HG03354 (cell line): ENCODE results near the gene BTN1A1.

Source experiments
- ATAC-seq: cut with Tn5 transposase; IDR thresholded peaks from one replicate; pipeline ENCODE4 v1.9.1; 2021; ENCODE audit warnings: mild to moderate bottlenecking; ENCODE audit not compliant: unreplicated experiment, poor library complexity, severe bottlenecking

BTN1A1 gene

DNA sequence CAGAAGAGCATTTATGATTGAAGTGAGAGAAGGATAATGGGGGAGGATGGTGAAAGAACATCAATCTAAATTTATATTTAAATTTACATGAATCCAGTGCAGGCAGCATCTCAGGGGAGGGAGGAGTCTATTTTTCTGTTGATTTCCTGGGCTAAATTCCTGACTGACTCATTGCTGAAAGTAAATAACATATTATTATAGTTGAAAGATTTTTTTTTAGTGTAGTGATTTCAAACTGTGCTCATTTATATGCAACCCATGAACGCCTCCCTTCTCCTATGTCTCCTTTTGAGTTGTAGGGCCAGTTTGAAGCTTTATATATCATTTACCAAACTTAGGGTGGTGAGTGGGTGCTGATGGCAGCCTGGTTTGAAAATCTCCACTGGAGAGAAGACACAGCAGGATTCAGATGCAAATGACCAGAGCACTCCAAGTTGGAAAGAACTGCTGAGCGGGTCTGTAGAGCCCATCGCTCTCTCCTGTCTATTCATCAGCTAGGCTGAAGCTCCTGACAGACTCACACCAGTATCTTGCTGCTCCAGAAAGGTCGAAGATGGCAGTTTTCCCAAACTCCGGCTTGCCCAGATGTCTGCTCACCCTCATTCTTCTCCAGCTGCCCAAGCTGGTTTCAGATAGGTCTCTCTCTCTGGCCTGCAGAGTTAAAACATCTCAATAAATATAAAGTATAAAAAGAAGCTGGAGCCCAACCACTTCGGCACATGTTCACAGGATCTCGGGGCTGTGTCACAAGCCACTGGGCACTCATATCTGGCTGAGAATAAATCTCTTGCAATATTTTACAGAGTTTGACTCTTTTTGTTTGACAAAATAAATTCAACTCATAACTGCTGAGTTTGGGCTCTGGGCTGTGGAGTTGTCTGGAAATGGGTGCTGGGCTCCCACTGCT, 24.0 kb upstream of the BTN1A1 start:
- ATAC-seq: no peak

DNA sequence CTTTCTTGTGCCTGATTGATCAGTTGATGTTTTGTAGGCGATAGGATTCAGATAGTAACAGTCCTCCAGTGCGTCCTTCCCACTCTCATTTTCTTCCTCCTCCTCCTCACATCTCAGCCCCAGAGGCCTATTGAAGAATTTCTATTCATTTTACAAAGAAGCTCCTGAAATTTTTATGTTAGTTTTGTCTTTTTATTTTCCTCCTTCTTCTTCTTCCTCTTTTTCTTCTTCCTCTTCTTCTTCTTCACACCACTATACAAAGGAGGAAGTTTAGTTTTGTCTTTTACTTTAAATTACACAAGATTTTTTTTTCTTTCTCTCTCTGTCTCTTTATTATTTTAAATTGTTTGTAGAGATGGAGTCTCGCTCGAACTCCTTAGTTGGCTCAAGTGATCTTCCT, 23.2 kb upstream of the BTN1A1 start:
- ATAC-seq: no peak

DNA sequence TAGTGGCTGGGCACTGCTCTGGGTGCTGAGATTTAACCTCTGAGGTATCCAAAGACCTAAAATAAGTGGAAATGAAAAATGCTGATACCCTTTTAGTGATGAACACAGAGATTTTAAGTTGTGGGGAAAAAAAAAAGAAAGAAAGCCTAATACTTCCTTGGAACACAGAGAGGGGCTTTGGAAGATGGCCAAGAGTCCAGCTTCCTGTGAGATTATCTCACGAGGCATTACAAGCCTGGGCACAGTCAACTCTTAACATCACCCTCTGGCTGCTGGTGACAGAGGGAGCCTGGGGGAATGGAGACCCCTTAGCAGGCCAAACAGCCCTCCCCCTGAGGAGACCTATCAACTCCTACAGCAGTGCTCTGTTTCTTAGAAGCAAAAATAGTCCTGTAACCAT, 22.7 kb upstream of the BTN1A1 start:
- no peak for ATAC-seq

DNA sequence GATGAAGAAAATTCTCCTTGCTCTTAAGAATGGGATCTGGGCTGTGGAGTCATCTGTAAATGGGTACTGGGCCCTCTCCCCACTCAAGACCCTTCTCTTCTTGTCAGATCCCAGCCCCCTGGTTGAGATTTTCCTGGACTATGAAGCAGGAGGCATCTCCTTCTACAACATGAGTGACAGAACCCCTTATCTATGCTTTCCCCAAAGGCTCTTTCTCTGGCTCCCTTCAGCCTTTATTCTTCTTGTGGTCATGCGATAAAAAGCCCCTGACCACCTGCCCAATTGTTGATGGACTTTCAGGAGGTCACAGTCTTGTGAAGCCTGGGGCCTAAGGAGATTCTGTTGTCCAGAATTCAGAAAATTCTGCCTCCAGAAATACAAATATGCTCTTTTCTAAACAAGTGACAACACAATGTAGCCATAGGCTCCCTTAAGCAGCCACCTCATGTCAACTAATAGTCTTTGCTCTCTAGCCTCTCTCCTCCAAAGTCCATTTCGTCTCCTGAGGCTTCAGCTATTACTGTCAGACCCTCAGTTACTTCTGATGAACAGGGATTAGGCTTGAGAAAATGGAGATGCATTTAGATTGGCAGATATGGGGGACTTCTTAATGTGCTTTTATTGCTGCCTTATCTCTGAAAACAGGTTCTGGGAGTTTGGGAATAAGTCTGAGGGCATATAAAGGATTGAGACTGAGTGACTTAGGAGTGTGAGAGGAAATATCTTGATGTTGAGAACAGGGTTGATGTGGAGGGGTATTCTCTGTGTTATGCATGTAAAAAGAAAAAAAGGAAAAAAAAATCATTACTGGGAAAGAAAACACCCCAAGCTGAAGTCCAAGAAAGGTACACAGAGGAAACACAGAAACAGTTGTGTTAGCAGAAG, 21.8 kb upstream of the BTN1A1 start:
- ATAC-seq: no peak

DNA sequence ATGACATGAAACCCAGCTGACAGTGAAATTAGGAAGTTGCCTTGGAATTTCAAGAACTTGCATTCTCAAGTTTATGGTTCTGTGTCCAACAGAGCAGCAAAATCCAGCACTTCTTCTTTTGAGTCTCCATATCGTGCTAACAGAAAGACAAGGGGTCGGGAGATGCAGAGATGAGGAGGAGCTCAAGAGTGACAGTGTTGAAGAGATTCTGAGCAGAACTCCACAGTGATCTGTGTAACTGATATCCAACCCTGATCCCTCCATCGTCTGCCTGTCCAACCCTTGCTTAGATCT, 21.2 kb upstream of the BTN1A1 start:
- no peak for ATAC-seq

DNA sequence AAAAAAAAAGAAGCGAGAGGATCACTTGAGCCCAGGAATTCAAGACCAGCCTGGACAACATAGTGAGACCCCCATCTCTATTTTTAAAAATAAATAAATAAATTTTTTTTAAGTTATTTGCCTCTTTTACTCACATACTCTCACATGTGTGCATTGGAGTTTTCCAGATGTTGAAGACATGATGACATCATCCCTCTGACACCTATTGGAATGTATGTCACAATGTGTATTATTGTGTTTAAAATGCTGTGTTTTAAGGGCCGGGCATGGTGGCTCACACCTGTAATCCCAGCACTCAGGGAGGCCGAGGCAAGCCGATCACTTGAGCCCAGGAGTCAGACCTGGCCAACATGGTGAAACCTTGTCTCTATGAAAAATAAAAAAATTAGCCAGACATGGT, 17.8 kb upstream of the BTN1A1 start:
- no peak for ATAC-seq

DNA sequence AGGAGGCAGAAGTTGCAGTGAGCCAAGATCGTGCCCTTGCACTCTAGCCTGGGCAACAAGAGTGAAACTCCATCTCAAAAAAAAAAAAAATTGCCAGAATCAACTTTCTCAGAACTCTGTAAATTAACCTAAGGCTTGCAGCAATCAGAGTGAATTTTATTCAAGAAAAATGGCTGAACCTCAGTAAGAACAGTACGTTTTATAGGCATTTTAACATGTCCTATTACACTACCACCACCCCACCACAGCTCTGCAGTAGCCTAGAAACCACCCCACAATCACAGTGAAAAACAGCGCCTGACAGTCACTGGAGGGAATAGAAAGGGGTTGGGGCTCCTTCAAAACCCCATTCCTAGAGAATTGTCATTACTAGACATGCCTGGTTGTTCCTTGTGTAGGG, 16.4 kb upstream of the BTN1A1 start:
- ATAC-seq: no peak

DNA sequence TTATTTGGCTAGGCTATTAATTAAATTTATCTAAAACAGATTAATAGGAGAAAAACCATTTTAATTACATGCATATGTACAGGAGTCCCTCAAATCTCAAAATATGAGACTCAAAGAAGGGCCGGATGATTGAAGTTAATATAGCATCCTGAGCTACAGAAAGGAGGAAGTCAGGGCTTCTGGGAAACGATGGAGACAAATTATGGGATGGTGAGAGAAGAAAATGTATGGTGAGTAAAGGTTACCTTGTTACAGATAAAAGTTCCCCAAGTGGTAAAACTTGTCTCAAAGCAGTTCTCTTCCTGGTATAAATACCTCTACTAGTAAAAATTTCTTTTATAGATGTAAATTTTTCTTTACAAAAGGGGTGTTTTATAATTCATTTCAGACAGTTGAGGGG, 15.9 kb upstream of the BTN1A1 start:
- no peak for ATAC-seq

DNA sequence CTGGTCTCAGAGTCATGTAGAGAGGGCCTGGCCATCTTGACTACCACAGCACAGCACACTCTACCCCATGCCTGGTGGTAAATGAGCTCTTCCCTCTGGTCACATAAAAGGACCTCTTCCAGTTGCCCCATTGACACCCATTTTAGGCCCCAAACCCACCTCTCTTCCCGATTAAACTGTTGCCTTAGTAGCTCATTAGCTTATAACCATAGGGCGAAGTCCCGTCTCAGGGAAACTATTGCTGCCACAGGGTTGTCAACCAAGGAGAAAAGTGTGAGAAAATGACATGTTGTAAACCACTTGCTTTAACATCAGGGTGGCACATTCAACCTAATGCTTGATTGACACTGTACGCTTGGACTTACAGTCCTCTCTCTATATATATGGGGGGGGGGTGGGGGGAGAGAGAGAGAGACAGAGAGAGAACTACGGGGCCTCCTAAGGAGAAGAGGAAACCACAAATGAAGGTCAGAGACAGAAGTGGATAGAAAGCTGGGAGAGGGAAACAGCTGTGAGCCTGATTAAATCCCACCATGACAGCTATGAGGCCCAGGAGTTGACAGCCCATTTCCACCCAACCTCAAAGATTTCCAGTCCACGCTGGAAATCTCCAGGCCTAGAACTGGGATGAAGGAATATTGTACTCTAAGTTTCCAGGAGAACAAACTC, 14.9 kb upstream of the BTN1A1 start:
- no peak for ATAC-seq

DNA sequence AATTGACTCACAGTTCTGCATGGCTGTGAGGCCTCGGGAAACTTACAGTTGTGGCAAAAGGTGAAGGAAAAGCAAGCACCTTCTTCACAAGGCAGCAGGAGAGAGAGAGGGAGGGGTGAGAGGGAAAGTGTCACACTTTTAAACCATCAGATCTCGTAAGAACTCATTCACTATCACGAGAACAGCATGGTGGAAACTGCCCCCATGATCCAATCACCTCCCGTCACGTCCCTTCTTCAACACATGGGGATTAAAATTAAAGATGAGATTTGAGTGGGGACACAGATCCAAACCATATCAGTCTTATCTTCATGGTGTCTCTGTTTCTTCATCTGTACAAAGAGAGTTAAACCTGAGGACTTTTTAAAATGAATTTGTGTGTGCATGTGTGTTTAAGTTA, 13.7 kb upstream of the BTN1A1 start:
- ATAC-seq: no peak

DNA sequence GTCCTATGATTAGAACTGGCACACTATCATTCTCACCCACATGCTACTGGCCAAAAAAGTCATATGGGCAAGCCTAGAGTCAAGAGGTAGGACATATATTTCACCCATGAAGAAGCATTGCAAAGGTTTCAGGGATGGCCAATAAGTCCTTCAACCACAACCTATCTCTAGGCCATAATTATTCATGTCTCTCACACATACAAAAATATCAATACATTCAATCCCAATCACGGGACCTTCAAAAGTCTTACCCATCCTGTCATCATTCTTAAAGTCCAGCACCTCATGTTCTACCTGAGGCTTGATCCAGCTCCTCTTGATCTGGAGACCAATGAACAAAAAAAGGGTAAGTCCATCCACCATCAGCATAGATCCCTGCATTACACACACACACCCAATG, 12.6 kb upstream of the BTN1A1 start:
- ATAC-seq: no peak

DNA sequence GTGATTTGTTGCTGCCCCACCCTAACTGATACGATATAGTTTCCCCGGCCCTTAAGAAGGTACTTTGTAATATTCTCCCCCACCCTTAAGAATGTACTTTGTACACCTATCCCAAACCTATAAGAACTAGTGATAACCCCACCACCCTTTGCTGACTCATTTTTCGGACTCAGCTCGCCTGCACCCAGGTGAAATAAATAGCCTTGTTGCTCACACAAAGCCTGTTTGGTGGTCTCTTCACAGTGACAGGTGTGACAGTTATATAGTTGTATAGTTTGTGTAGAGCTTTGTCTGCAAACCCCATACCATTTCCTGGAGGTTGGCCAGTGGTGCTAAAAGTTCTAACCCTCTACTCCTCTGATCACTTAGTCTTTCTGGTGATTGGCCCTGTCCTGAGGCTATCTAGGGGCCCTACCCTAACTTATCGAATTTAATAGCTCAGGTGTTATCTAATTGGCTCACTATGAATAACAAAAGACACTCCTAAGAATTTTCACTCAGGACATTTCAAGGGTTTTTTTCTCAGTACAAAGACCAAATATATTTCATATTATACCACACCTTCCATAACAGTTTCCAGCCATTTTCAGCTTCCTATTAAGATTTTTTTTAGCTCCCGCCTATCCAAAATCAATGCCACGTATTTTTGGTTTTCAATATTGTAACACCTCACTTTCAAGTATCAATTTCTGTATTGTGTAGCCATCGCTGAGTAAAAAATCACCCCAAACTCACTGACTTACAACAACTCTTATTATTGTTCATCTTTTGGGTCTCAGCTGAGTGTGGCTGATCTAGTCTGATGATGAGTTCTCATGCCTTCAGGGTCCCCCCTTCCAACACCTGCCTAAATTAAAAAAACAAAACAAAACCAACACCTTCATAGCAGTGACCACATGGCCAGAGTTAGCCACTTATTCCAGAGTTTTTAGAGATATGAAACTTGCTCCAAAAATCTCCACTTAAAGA, 9.8 kb upstream of the BTN1A1 start:
- no peak for ATAC-seq

DNA sequence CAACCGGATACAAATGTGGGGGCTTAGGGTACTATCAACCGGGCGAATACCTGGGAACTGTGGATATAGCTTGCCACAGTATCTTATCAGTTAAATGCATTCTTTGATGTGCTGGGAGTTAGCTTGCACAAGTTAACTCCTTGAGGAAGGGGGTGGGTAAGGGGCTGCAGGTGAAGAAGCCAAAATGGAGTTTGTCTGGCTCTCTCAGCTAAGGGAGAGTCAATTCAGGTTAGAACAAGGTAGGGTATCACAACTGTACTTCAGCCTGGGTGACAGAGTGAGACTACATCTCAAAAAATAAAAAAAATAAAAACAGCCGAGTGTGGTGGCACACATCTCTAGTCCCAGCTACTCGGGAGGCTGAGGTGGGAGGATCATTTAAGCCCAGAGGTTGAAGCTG, 8.5 kb upstream of the BTN1A1 start:
- ATAC-seq: no peak

DNA sequence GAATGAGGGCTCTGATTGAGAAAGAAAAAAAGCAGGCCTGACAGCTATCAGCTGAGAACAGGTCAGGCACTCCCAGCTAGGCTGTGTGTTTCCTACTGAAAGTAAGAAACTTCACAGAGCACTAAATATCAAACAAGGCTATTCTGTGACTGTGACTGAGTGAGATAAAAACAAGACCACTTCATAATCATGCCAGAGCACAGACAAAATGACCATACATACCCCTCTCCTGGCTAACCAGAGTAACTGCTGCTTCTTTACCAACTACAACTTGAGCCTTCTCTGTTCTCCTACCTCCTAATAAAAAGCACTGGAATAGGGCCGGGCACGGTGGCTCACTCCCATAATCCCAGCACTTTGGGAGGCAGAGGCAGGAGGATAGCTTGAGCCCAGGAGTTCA, 6.8 kb upstream of the BTN1A1 start:
- no peak for ATAC-seq

DNA sequence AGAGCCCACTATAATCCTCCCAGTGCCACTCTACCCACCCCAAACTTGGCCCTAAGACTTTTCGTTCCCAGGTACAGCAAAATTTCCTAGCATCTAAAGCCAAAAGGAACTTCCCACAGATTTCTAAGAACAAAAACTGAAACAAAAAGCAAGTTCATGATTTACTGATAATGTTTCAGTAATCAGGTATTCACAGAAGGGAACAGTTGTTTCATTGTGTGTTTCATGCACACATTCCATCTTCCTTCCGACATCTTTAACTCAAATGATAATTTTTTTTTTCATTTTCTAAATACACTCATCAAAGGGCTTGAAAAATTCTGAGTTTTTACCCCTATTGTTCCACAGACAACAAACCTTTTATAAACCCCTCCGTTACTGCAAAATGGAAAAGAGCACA, 6.0 kb upstream of the BTN1A1 start:
- no peak for ATAC-seq

DNA sequence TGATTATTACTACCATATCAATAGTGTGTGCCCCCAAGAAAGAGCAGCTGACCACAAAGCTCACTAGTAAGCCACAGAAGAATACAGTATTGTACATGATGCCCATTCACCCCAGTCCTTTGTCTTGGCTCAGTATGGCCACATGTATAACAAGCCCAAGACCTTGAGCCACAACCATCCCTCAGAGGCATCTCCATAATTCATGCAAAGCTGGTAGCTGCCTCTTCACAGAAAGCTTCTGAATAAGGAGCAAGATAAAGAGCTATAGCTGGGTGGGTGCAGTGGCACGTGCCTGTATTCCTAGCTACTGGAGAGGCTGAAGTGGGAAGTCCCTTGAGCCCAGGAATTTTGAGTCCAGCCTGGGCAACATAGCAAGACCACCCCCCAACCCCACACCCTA, 4.8 kb upstream of the BTN1A1 start:
- no peak for ATAC-seq

DNA sequence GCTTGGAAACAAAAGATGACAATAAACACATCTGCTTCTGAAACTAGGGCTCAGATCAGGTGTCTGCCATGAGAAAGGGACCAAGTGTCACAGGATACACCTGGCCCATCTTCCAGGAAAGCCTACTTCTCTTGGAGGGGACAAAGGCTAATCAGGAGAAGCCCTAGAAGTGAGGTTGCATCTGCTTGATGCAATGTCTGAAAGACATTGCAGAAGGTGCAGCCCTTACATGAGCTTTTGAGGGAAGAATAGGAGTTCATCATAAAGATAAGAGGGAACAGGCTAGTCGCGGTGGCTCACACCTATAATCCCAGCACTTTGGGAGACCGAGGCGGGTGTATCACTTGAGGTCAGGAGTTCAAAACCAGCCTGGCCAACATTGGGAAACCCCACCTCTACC, 2.5 kb upstream of the BTN1A1 start:
- ATAC-seq: no peak

DNA sequence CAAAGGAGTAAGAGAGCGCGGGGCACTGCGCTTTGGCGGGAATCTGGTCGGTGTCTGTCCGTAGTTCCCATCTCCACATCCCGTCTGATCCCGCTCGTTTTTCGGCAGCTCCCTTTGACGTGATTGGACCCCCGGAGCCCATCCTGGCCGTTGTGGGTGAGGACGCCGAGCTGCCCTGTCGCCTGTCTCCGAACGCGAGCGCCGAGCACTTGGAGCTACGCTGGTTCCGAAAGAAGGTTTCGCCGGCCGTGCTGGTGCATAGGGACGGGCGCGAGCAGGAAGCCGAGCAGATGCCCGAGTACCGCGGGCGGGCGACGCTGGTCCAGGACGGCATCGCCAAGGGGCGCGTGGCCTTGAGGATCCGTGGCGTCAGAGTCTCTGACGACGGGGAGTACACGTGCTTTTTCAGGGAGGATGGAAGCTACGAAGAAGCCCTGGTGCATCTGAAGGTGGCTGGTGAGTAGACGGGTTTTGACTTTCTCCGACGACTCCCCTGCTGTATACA, 1.4 kb downstream of the BTN1A1 start:
- no peak for ATAC-seq

DNA sequence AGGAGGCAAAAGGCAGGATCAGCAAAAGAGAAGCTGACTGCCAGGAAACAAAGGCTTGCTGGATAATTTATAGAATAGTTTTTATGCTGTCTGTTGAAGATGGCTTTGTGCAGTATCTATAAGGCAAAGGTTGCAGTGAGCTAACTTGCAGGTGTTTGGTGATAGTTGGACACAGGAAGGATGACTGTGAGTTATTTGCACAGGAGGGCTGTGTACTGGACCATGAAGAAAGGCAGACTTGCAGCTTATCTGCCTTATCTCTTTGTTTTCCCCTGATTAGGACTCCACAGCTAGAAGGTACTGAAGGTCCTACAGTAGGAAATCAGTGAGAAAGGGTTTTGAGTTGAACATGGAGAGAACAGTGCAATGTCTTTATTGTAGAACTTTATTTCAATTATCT, 2.1 kb downstream of the BTN1A1 start:
- no peak for ATAC-seq
